Neural progenitor cell (in vitro differentiated cells): ENCODE data around the gene OR10V1. TPM values are rescaled to one million over a fixed set of nuclear protein-coding genes. Genes with fewer than 3 reads are reported as not detected.
A peak's percentile ranks its signal among the peaks of the same experiment; 100 is the strongest.

Experiments
- DNase-seq: peaks from one replicate; pipeline ENCODE4 v3.0.0-alpha.2; 2016; ENCODE audit warnings: low spot score
- H2AFZ ChIP-seq: fragments of 200-600 bp; sonication (generic); replicated peaks from 2 replicates; pipeline ENCODE4 v1.6.1; 2016; ENCODE audit warnings: antibody characterized with exemption
- H3F3A ChIP-seq: fragments of 200-600 bp; sonication (generic); 2 replicates; pipeline ENCODE4 v1.6.1; 2016; ENCODE audit warnings: antibody characterized with exemption, low read depth
- H3K27ac ChIP-seq: fragments of 200-600 bp; sonication (generic); 2 replicates; pipeline ENCODE4 v1.5.1; 2016; ENCODE audit warnings: mild to moderate bottlenecking
- H3K27me3 ChIP-seq: fragments of 200-600 bp; sonication (generic); 2 replicates; pipeline ENCODE4 v1.6.1; 2016; ENCODE audit warnings: mild to moderate bottlenecking, moderate library complexity
- H3K36me3 ChIP-seq: fragments of 200-600 bp; sonication (generic); 2 replicates; pipeline ENCODE4 v1.5.1; 2016
- H3K4me1 ChIP-seq: fragments of 200-600 bp; sonication (generic); 2 replicates; pipeline ENCODE4 v1.6.1; 2016; ENCODE audit warnings: mixed run types
- H3K4me2 ChIP-seq: fragments of 200-600 bp; sonication (generic); 2 replicates; pipeline ENCODE4 v1.6.1; 2016
- H3K4me3 ChIP-seq: fragments of 200-600 bp; sonication (generic); 2 replicates; pipeline ENCODE4 v1.5.1; 2016
- H3K79me2 ChIP-seq: fragments of 200-600 bp; sonication (generic); 2 replicates; pipeline ENCODE4 v1.6.1; 2016; ENCODE audit warnings: low read depth
- H3K9ac ChIP-seq: fragments of 200-600 bp; sonication (generic); 2 replicates; pipeline ENCODE4 v1.6.1; 2016
- H3K9me3 ChIP-seq: fragments of 200-600 bp; sonication (generic); 2 replicates; pipeline ENCODE4 v1.5.1; 2016; ENCODE audit warnings: low read depth
- H4K20me1 ChIP-seq: fragments of 200-600 bp; sonication (generic); 2 replicates; pipeline ENCODE4 v1.6.1; 2016; ENCODE audit warnings: low read depth
- H3K27ac Mint-ChIP-seq: 3 replicates; pipeline ENCODE4 v1.8.0; 2021; ENCODE audit warnings: mixed read lengths
- H3K27me3 Mint-ChIP-seq: 2 replicates; pipeline ENCODE4 v1.8.0; 2022; ENCODE audit warnings: low read depth, mild to moderate bottlenecking, inconsistent platforms, moderate library complexity, mixed read lengths; ENCODE audit not compliant: insufficient read depth
- H3K36me3 Mint-ChIP-seq: 3 replicates; pipeline ENCODE4 v1.8.0; 2021; ENCODE audit warnings: mixed read lengths
- H3K4me1 Mint-ChIP-seq: 3 replicates; pipeline ENCODE4 v1.8.0; 2021; ENCODE audit warnings: mixed read lengths
- H3K4me3 Mint-ChIP-seq: 3 replicates; pipeline ENCODE4 v1.8.0; 2021; ENCODE audit warnings: mild to moderate bottlenecking, moderate library complexity, mixed read lengths
- H3K9me3 Mint-ChIP-seq: 3 replicates; pipeline ENCODE4 v1.8.0; 2020; ENCODE audit warnings: mixed read lengths
- EZH2phosphoT487 ChIP-seq: fragments of 200-600 bp; sonication (generic); IDR thresholded peaks from 2 replicates; pipeline ENCODE4 v1.6.1; 2017; ENCODE audit warnings: antibody characterized with exemption
- total RNA-seq: library from RNA; depleted of rRNA; stranded (reverse); fragments of >200 nt; gene quantifications from 2 replicates; pipeline ENCODE4 v1.2.3, GENCODE V29; 2015; ENCODE audit warnings: low replicate concordance
- TF ChIP-seq, protein P1 (sequence below): fragments of 200-600 bp; sonication (generic); IDR thresholded peaks from 2 replicates; pipeline ENCODE4 v1.5.1; 2017; ENCODE audit warnings: antibody characterized with exemption, mild to moderate bottlenecking

OR10V1 gene
- total RNA-seq, 1 donor from 2014 or later, result not detected

DNA sequence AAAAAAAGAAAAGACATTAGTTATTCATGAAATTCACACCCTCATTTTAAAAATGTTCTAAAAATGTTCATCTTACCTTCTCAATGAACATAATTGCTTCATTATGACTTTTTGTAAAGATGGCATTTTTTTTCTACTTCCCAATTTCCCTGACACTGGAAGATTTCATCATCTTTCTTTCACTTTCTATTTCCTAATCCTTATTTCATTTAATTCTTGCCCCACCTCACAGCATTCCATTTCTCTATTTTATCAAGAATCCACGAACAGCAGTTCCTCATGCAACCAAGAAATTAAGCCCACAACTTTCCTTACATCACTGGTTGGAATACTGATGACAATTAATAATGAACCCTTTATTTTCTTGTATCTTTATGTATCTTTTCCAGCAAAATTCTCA, 46.7 kb downstream of the OR10V1 start:
- no peak for DNase-seq

More for the DNA sequence above, 46.7 kb downstream of the OR10V1 start:
- peak overlapping the region; percentile 92 for H3K4me3 Mint-ChIP-seq
- H3K27ac Mint-ChIP-seq, result no peak overlapping the region
- no peaks in the 10 kb centered on the region for H3K27me3 Mint-ChIP-seq
- no peak overlapping the region for H3K9ac ChIP-seq
- H3K79me2 ChIP-seq, result peaks cover 37% of the 10 kb centered on the region
- H2AFZ ChIP-seq, result no peak overlapping the region
- peaks cover 21% of the 10 kb centered on the region for H3K36me3 ChIP-seq
- no peaks in the 10 kb centered on the region for H3K9me3 ChIP-seq
- no peaks in the 10 kb centered on the region for H3K27me3 ChIP-seq
- TF ChIP-seq, protein P1, sequence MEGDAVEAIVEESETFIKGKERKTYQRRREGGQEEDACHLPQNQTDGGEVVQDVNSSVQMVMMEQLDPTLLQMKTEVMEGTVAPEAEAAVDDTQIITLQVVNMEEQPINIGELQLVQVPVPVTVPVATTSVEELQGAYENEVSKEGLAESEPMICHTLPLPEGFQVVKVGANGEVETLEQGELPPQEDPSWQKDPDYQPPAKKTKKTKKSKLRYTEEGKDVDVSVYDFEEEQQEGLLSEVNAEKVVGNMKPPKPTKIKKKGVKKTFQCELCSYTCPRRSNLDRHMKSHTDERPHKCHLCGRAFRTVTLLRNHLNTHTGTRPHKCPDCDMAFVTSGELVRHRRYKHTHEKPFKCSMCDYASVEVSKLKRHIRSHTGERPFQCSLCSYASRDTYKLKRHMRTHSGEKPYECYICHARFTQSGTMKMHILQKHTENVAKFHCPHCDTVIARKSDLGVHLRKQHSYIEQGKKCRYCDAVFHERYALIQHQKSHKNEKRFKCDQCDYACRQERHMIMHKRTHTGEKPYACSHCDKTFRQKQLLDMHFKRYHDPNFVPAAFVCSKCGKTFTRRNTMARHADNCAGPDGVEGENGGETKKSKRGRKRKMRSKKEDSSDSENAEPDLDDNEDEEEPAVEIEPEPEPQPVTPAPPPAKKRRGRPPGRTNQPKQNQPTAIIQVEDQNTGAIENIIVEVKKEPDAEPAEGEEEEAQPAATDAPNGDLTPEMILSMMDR, result no peak
- TF ChIP-seq EZH2phosphoT487, result no peak
- peaks cover 19% of the 10 kb centered on the region for H4K20me1 ChIP-seq
- H3K4me3 ChIP-seq, result no peak overlapping the region
- H3K27ac ChIP-seq, result no peak overlapping the region
- H3F3A ChIP-seq, result peaks cover 25% of the 10 kb centered on the region
- H3K36me3 Mint-ChIP-seq, result peaks cover 8% of the 10 kb centered on the region
- peaks cover 16% of the 10 kb centered on the region for H3K4me1 Mint-ChIP-seq
- no peaks in the 10 kb centered on the region for H3K4me1 ChIP-seq
- no peaks in the 10 kb centered on the region for H3K9me3 Mint-ChIP-seq
- peak overlapping the region; percentile 77 for H3K4me2 ChIP-seq

Other genes starting within 250 kb of the OR10V1 start
- not detected in 2 replicates for gene OR4D10, start 240.5 kb downstream of the OR10V1 start, total RNA-seq
- gene OR4D11, start 210.3 kb downstream of the OR10V1 start, total RNA-seq, result not detected in 2 replicates
- gene OR4D9, start 202.3 kb downstream of the OR10V1 start, total RNA-seq, result not detected in 2 replicates
- 20.1 and 22.7 TPM in 2 replicates for gene OSBP, start 98.1 kb downstream of the OR10V1 start, total RNA-seq
- gene PATL1, start 44.8 kb downstream of the OR10V1 start, total RNA-seq, result 15.3 and 16.0 TPM in 2 replicates
- 34.8 and 52.4 TPM in 2 replicates for gene STX3, start 41.5 kb upstream of the OR10V1 start, total RNA-seq
- 42.3 and 49.8 TPM in 2 replicates for gene MRPL16, start 96.9 kb upstream of the OR10V1 start, total RNA-seq
- not detected in 2 replicates for gene CBLIF, start 131.7 kb upstream of the OR10V1 start, total RNA-seq
- not detected in 2 replicates for gene TCN1, start 152.6 kb upstream of the OR10V1 start, total RNA-seq
- not detected in 2 replicates for gene OOSP3, start 164.9 kb upstream of the OR10V1 start, total RNA-seq
- not detected in 2 replicates for gene OOSP1, start 224.6 kb upstream of the OR10V1 start, total RNA-seq